Stomach (tissue), 9 donors: ENCODE results near the gene UST. TPM values are rescaled to one million over a fixed set of nuclear protein-coding genes. Genes with fewer than 3 reads are reported as not detected.
"Not testable (repeated sequence)": the region's sequence is repeated elsewhere in the genome, so short reads cannot be mapped to it uniquely, and the experiment has no call there.

ENCODE experiments used
- DNase-seq, 2 donors: peaks; one replicate each; pipeline versions ENCODE4 v3.0.0 to v3.0.0-alpha.2; 2013 to 2019
- H3K27ac ChIP-seq, 5 donors: fragments of 200-600 bp in 4 of 5; sonication (generic) in 4 of 5; one replicate each; pipeline ENCODE4 v1.5.1; 2013 to 2019; ENCODE audit warnings: mild to moderate bottlenecking in 1 of 5, moderate library complexity in 1 of 5
- H3K27me3 ChIP-seq, 3 donors: fragments of 200-600 bp; sonication (generic); one replicate each; pipeline ENCODE4 v1.5.1; 2017 to 2019; ENCODE audit warnings: mixed run types in 1 of 3
- H3K36me3 ChIP-seq, 4 donors: fragments of 200-600 bp; sonication (generic); 1 replicate in 3 of 4; 2 replicates in 1 of 4; pipeline ENCODE4 v1.5.1; 2016 to 2019
- H3K4me1 ChIP-seq, 4 donors: fragments of 200-600 bp; sonication (generic); one replicate each; pipeline ENCODE4 v1.5.1; 2016 to 2019
- H3K4me3 ChIP-seq, 4 donors: fragments of 200-600 bp; sonication (generic) in 3 of 4; one replicate each; pipeline ENCODE4 v1.5.1; 2016 to 2019; ENCODE audit warnings: mild to moderate bottlenecking in 1 of 4
- H3K9me3 ChIP-seq, 4 donors: fragments of 200-600 bp; sonication (generic); one replicate each; pipeline ENCODE4 v1.5.1; 2016 to 2019
- CTCF ChIP-seq, 7 experiments: fragments of 450-650 bp in 4 of 7; fragments of 200-600 bp in 3 of 7; sonication (generic) in 3 of 7; IDR thresholded peaks; one replicate each; pipeline ENCODE4 v1.5.1; 2016 to 2019; ENCODE audit warnings: antibody characterized with exemption in 7 of 7, control low read depth in 2 of 7, mild to moderate bottlenecking in 1 of 7
- EP300 ChIP-seq: sonication (generic); formaldehyde crosslinking; IDR thresholded peaks from one replicate; pipeline ENCODE4 v1.6.1; 2017; ENCODE audit warnings: antibody characterized with exemption
- POLR2A ChIP-seq, 4 donors: fragments of 450-650 bp; IDR thresholded peaks; one replicate each; pipeline ENCODE4 v1.6.1; 2016; ENCODE audit warnings: antibody characterized with exemption in 4 of 4, control low read depth in 2 of 4, mild to moderate bottlenecking in 1 of 4, moderate library complexity in 1 of 4
- POLR2AphosphoS5 ChIP-seq, 3 donors: sonication (generic); formaldehyde crosslinking; IDR thresholded peaks; one replicate each; pipeline ENCODE4 v1.6.1; 2016; ENCODE audit warnings: antibody characterized with exemption in 3 of 3
- WGBS, 5 donors: extraction: QIAGEN DNeasy Blood & Tissue Kit in 3 of 5; methylation state at CpG; one replicate each; pipeline versions ENCODE4 v1.1.5 to v1.1.7; 2013 to 2018; 5-methylcytosine and 5-hydroxymethylcytosine counted together
- intact Hi-C: fragments of 100-400 bp; cut with DNase I; formaldehyde crosslinking; loops from one replicate; pipeline ENCODE4 v1.15.1; 2023; ENCODE audit warnings: low total_unique reads
- polyA plus RNA-seq, 3 donors: library from polyadenylated mRNA; stranded (reverse); fragments of 200-250 nt; gene quantifications; one replicate each; pipeline ENCODE4 v1.2.3, GENCODE V29; 2013
- total RNA-seq, 5 donors: library from RNA; depleted of rRNA; stranded (reverse); fragments of >200 nt; gene quantifications; one replicate each; pipeline versions ENCODE4 v1.1.0 to v1.2.3, GENCODE V29; 2014 to 2016
- donor health status: healthy with polysubstance abuse.
- donor health status: Bipolar disorder and iron deficiency.
- donor health status: healthy.

Gene UST
- total and polyA plus RNA-seq, 8 donors = 2.2 to 45.8 (median 8.9) TPM

DNA sequence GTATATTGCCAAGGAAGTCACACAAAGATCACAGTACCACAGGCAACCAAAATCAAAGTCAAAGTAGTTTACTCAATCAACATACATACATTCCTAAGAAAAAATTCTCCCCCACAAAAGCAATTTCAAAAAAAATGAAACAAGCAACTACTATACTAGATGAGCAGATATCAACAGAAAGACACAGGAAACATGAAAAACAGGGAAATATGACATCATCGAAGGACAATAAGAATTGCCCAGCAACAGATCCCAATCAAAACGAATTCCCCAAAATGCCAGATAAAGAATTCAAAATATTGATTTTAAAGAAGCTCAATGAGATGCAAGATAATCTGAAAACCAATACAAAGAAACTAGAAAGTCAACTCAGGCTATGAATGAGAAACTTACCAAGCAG lies 351.0 kb downstream of the UST start:
- H3K36me3 ChIP-seq = no peaks in the 10 kb centered on the region
- no peak for TF ChIP-seq CTCF (IDR thresholded peaks at IDR 0.05)
- no peak for TF ChIP-seq EP300
- no peak for TF ChIP-seq POLR2A (IDR thresholded peaks at IDR 0.05)
- no peak for TF ChIP-seq POLR2AphosphoS5 (IDR thresholded peaks at IDR 0.05)
- DNase-seq = no peak
- no peaks in the 10 kb centered on the region for H3K27me3 ChIP-seq
- peaks cover 0 to 16% (median 5%) of the 10 kb centered on the region in 4 donors for H3K9me3 ChIP-seq
- WGBS, 5 donors = 87 to 93% (median 92%) methylated on average over 2 of the region's 2 CpGs
- peaks cover 0 to 14% (median 0%) of the 10 kb centered on the region in 4 donors for H3K4me1 ChIP-seq
- no peak overlapping the region for H3K27ac ChIP-seq
- no peak overlapping the region for H3K4me3 ChIP-seq
- intact Hi-C loops = no loop called here

DNA sequence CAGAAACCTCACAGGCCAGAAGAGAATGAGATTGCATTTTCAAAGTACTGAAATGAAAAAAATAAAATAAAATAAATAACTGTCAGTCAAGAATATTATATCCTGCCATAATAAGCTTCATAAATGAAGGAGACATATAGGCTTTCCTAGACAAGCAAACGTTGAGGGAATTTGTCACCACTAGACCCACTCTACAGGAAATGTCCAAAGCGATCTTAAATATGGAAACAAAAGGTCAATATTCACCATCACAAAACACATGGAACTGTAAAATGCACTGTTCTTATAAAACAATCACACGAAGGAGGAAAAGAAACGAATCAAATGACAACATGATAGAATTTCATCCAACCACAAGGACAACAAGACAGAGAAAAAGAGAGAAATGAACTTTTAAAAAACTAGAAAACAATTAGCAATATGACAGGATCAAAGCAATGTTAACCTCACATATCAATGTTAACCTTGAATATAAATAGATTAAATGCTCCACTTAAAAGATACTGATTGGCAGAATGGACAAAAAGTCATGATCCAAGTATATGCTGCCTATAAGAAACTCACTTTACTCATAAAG lies 352.0 kb downstream of the UST start:
- Histone ChIP-seq H3K9me3 (peaks cover 0 to 16% (median 5%) of the 10 kb centered on the region in 4 donors), H3K27ac (no peak overlapping the region), H3K4me1 (peaks cover 0 to 10% (median 0%) of the 10 kb centered on the region in 4 donors), H3K27me3 (no peaks in the 10 kb centered on the region), H3K36me3 (no peaks in the 10 kb centered on the region), H3K4me3 (no peak overlapping the region)
- no peak for DNase-seq
- WGBS, 5 donors = 89 to 93% (median 91%) methylated on average over 4 of the region's 4 CpGs
- intact Hi-C loops = no loop called here
- no peak for TF ChIP-seq POLR2AphosphoS5 (IDR thresholded peaks at IDR 0.05)
- TF ChIP-seq EP300 = no peak
- TF ChIP-seq POLR2A (IDR thresholded peaks at IDR 0.05) = no peak

DNA sequence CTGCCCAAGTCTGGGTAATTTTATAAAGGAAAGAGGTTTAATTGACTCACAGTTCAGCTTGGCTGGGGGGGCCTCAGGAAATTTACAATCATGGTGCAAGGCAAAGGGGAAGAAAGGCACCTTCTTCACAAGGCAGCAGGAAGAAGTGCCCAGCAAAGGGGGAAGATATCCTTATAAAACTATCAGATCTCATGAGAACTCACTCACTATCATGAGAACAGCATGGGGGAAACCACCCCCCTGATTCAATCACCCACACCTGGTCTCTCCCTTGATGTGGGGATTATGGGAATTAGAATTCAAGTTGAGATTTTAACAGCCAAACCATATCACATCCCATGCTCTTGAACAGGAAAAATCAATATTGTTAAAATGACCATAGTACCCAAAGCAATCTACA lies 355.5 kb downstream of the UST start:
- H3K9me3 ChIP-seq = peaks cover 0 to 16% (median 5%) of the 10 kb centered on the region in 4 donors
- no peak overlapping the region for H3K27ac ChIP-seq
- TF ChIP-seq CTCF (IDR thresholded peaks at IDR 0.05) = no peak
- TF ChIP-seq POLR2A (IDR thresholded peaks at IDR 0.05) = no peak
- TF ChIP-seq POLR2AphosphoS5 (IDR thresholded peaks at IDR 0.05) = no peak
- no peak for TF ChIP-seq EP300
- H3K27me3 ChIP-seq = no peaks in the 10 kb centered on the region
- no peak overlapping the region for H3K4me3 ChIP-seq
- no peak for DNase-seq
- no peaks in the 10 kb centered on the region for H3K36me3 ChIP-seq
- H3K4me1 ChIP-seq = no peaks in the 10 kb centered on the region
- intact Hi-C loops = no loop called here

GRCh38 chr6:149103950-149104349 lies 357.1 kb downstream of the UST start:
- DNase-seq, H3K4me1 ChIP-seq, H3K9me3 ChIP-seq, H3K4me3 ChIP-seq, H3K36me3 ChIP-seq, H3K27me3 ChIP-seq, intact Hi-C loops, H3K27ac ChIP-seq: not testable (repeated sequence)
- WGBS, 5 donors = 88 to 97% (median 93%) methylated on average over 3 of the region's 3 CpGs

DNA sequence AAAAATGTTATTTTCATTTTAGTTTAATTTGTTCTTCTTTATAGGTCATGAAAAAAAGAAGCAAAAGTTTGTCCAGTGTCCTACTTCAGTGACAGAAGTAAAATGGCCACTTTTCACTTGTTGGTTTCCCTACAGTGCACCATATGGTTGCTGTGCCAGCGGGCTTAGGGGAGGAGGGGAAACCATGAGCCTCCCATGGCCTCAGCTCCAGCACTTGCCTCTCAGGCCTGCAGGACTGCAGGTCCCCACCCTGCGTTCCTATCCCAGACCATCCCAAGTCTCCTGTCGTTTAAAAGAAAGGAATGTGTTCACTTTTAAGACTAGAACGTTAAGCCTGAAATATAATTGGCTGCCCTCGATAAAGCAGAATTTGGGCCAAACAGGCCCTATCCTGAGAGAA lies 360.7 kb downstream of the UST start:
- Histone ChIP-seq H3K36me3 (no peaks in the 10 kb centered on the region), H3K27ac (no peak overlapping the region), H3K27me3 (no peaks in the 10 kb centered on the region), H3K4me3 (no peak overlapping the region), H3K9me3 (no peaks in the 10 kb centered on the region), H3K4me1 (no peaks in the 10 kb centered on the region)
- DNase-seq = no peak
- WGBS, 5 donors = 69 to 88% (median 78%) methylated on average over 5 of the region's 5 CpGs
- intact Hi-C loops = no loop called here
- no peak for TF ChIP-seq CTCF (IDR thresholded peaks at IDR 0.05)
- TF ChIP-seq EP300 = no peak
- no peak for TF ChIP-seq POLR2A (IDR thresholded peaks at IDR 0.05)
- no peak for TF ChIP-seq POLR2AphosphoS5 (IDR thresholded peaks at IDR 0.05)
